ENCODE measurements around the gene RARRES2.

The RARRES2 gene

DNA sequence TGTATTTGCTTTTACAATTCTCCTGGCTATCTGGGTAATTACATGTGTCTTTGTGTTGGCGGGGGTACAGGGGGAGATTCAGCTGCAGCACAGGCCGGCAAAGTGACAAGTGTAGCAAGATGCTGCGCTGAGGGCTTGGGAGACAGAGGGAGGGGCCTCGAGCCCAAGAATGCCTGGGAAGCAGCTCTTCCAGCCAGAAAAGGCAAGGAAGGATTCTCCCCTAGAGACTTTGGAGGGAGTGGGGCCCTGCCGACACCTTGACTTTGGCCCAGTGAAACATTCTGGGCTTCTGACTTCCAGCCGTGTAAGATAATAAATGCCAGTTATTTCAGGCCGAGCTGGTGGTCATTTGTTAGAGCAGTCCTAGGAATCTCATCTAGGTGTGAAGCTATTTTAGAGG lies 20.0 kb upstream of the RARRES2 start:
- DNase-seq: no peak

DNA sequence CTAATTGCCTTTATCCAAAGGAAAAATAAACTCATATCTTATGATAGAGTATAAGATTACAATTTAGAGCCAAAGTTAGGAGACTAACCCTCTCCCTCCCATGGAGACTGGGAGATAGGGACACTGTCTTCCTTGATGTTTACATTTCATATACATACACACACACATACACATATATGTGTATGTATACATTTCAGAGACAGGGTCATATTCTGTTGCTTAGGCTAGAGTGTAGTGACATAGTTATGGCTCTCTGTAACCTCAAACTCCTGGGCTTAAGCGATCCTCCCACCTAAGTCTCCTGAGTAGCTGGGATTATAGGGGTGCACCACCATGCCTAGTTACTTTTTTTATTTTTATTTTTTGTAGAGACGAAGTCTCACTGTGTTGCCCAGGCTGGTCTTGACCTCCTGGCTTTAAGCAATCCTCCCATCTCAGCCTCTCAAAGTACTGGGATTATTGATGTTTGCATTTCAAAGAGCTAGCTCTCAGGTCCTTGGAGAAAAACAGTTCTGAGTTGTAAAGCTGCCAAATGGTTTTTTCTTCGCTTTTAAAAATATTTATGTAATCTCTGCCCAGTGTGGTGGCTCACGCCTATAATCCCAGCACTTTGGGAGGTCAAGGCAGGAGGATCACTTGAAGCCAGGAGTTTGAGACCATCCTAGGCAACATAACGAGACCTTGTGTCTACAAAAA lies 19.1 kb upstream of the RARRES2 start:
- DNase-seq: no peak

DNA sequence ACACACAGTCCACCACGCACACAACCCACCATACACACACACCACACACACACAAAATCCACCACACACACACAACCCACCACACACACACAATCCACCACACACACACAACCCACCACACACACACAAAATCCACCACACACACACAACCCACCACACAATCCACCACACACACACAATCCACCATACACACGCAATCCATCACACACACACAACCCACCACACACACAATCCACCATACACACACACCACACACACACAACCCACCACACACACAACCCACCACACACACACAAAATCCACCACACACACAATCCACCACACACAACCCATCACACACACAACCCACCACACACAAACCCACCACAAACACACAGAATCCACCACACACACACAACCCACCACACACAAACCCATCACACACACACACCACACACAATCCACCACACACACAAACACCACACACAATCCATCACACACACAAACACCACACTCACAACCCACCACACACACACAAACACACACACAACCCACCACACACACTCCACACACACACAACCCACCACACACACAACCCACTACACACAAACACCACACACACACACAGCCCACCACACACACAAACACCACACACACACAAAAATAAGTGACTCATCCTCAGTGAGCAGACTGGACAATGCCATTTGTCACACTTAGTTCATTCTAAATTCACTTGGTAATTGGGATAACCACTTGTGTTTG lies 18.4 kb upstream of the RARRES2 start:
- DNase-seq: no peak

DNA sequence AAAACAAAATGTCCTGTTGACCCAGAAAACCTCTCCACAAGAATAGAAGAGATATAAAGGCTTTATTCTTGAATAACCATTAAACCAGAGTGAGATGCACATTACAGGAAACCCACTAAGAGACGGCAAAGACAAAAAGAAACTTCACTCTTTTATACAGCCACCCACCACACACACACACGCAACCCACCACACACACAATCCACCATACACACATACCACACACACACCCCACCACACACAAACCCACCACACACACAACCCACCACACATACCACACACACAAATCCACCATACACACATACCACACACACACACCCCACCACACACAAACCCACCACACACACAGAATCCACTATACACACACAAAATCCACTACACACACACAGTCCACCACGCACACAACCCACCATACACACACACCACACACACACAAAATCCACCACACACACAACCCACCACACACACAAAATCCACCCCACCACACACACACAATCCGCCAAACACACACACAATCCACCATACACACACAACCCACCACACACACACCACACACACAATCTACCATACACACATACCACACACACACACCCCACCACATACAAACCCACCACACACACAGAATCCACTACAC lies 17.7 kb upstream of the RARRES2 start:
- no peak for DNase-seq

GRCh38 chr7:150358433-150358832 lies 17.0 kb upstream of the RARRES2 start:
- DNase-seq: no peak

DNA sequence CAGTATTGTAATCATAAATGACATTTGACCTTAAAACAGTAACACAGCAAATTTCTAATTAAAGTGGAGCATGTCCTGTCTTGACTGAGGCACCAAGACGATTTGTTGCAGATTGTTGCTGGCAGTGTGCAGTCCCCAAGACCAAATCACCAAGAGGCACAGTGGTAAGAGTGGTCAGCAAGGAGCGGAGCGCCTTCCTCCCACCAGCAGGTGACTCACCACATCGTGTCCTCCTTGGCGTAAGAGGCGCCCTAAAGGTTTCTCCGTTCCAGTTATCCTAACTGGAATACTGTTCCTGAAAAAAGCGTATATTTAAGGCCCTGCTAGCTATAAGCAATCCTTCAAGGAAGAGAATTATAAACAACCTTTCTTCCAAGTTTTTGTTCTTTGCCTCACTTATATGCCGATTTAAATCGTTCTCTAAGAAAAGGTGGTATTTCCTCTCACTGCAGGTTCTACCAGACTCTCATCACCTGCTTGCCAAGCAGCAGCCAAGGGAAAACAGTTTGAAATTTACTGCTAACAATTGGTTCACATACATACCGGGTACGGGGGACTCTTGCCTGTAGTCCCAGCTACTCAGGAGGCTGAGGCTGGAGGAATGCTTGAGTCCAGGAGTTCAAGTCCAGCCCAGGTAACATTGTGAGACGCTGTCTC lies 16.5 kb upstream of the RARRES2 start:
- no peak for DNase-seq

DNA sequence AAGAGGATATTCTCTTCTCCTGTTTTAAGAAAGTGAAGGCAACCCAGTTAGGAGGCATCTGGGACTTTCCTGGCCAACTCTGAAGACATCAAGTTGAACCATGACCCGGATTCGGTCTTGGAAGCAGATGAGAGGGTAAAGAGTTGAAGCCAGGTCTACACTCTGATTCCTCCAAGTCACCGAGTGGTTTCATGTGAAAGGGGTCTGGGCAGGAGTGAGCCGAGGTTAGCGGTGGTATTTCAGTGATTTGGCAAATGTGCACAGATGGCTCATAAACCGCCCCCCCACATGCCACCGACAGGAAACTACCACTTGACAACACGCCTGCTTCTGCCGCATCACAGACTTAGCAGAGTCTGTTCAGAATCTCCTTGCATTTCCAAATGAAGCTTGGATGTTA lies 15.8 kb upstream of the RARRES2 start:
- DNase-seq: no peak

- DNase-seq: peak; percentile 68
Measured at GRCh38 chr7:150356265-150356897, 15.0 kb upstream of the RARRES2 start.

DNA sequence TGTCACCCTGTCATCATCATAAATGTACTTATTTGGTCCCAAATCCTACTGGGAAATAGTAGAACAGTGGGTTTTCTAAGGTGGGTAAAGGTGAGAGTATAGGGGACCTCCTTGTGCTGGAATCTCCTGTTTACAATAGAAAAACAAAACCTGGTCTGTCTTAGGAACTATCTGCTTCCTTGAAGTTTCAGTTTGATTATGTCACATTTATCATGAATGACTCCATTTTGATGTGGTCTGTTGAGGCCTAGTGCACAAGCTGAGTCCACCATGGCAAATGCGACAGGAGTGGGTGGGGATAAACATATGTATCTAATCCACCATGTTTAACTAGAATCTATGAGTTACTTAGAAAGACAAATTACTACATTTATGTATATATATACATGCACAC lies 14.2 kb upstream of the RARRES2 start:
- no peak for DNase-seq

GRCh38 chr7:150351587-150352194 lies 10.3 kb upstream of the RARRES2 start:
- DNase-seq: no peak

DNA sequence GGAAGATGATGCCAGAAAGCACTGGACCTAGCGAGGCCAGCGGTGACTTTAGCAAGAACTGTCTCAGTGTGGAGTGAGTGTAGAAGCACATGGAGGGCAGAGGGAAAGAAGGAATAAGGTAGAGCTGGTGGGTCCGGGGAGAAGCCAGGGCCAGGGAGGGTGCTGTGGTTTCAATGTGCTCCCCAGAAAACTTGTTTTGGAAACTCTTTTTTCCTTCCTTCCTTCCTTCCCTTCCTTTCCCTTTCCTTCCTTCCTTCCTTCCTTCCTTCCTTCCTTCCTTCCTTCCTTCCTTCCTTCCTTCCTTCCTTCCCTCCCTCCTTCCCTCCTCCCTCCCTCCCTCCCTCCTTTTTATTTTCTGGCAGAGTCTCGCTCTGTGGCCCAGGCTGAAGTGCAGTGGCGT lies 5.5 kb upstream of the RARRES2 start:
- no peak for DNase-seq

- DNase-seq: no peak
Measured at GRCh38 chr7:150345012-150345411, 3.6 kb upstream of the RARRES2 start.

DNA sequence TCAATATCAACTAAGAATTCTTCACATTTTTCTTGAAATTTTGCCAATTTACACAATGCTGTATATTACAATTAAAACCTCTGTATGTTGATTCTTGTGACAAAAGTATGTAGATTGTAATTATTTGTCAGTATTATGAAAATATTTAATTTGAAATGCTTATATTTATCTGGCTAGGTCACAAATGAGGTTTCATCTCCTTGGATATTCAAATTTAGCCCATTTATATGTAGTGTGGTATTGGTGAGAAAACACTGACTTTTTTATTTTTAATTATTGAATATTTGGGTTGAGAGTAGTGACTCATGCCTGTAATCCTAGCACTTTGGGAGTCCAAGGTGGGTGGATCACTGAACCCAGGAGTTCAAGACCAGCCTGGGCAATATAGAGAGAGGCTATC lies 2.9 kb upstream of the RARRES2 start:
- DNase-seq: no peak

DNA sequence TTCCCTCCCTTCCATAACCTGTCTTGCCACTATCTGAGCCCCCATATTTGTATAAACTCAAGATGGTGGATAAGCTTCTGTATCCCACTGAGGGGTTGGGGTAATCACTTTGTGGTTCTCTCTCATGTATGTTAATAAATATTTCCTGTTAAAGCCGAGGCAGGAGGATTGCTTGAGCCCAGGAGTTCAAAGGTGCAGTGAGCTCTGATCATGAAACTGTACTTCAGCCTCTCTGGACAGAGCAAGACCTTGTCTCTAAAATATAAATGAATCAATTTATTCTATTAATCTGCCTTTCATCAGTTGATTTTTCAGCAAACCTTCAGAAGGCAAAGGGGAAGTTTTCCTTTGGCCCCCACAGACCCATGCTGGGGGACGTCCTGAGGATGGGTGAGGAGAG lies 1.8 kb upstream of the RARRES2 start:
- DNase-seq: no peak

DNA sequence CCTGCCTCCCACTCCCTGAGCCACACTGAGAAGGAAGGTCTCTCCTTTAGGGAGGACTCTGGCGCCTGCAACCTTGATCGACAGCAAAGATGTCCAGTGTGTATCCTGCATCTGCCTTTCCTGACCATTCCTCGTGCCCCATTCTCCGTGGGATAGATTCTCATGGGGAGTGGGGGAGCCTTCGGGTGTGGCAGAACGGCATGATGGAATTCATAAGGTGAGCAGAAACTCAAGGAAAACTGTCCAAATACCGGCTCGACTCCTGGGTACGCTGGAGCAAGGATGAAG lies 636 bp upstream of the RARRES2 start:
- no peak for DNase-seq

DNA sequence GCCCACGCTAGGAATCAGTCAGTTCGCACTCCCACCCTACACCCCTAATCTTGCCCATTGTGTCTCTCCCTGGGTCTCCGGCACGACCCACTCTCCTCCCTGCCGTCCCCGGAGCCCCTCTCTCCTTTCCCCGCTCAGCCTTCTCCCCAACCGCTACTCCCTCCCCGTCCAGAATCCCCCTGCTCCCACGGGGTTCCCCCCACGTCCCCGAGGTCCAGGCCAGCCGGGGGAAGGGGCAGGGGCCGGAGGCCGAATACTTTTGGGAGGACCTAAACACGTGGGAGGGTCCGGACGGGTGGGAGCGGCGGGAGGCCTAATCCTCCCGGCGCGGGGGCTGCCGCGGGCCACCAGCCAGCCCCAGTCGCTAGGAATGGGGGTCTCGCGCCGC lies 560 bp downstream of the RARRES2 start:
- no peak for DNase-seq

GRCh38 chr7:150340024-150340749 lies 1.2 kb downstream of the RARRES2 start:
- DNase-seq: no peak

DNA sequence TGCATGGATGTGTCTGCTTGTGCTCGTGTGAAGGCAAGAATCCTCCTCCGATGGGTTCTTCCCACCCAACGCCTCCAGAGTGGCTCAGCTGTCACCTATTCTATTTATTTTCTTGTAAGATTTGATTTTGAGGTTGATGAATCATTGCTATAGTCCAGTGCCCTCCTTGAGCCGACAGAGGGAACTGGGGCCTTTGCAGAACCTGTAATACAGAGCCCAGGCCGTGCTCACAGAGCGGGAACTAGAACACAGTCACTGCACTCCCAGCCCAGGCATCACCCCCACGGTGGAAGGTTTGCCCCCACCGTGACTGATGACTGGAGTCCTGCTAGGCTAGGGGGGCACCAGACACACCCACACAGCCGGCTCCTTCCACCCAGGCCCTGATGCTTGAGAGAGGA lies 2.0 kb downstream of the RARRES2 start:
- DNase-seq: no peak

DNA sequence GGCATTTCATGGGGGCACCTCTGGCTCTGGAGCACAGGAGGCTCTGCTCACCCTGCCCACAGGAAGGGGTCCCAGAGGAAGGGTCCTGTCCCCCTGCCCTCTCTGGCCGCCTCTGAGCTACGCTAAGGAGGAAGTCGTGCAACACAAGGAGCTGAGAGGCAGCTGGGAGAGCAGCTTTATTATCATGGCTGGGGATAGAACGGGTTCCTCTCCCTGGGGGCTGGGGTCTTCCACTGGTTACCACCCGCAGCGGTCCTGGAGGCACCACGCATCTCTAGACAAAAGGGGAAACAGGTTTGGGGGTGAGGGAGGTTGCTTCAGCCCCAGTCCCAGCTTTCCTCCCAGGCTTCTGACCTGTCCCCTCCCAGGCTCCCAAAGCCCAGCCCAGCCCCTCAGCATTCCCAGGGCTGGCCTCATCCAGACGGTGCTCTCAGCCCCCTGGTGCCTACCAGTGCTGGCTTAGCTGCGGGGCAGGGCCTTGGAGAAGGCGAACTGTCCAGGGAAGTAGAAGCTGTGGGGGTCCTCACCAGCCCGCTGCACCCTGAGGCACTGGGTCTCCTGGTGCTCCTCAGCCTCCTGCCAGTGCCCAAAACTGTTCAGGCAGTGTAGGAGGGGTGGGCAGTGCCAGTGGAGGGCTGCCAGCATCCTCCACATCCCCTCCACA lies 3.1 kb downstream of the RARRES2 start:
- no peak for DNase-seq

GRCh38 chr7:150337659-150338081 lies 3.8 kb downstream of the RARRES2 start:
- DNase-seq: no peak

DNA sequence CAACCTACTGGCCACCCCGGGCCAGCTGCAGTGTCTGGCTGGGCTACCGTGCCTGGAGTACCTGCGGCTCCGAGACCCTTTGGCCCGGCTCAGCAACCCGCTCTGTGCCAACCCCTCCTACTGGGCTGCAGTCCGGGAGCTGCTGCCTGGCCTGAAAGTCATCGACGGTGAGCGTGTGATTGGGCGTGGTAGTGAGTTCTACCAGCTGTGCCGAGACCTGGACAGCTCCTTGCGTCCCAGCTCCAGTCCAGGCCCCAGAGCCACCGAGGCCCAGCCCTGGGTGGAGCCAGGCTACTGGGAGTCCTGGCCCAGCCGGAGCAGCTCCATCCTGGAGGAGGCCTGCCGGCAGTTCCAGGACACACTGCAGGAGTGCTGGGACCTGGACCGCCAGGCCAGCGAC lies 4.2 kb downstream of the RARRES2 start:
- DNase-seq: no peak

DNA sequence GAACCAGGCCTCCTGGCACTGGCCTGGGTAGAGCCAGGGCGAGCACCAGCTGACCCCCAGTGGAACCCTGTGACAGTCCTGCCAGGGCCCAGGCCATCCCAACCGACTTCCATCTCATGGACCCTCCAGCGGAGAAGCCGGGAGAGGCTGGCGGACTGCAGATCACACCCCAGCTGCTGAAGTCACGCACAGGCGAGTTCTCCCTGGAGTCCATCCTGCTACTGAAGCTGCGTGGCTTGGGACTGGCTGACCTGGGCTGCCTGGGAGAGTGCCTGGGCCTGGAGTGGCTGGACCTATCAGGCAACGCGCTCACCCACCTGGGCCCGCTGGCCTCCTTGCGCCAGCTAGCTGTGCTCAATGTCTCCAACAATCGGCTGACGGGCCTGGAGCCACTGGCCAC lies 4.7 kb downstream of the RARRES2 start:
- DNase-seq: no peak
